HepG2 (cell line): ENCODE data around the gene SLC25A19. TPM values are rescaled to one million over a fixed set of nuclear protein-coding genes. Genes with fewer than 3 reads are reported as not detected.
A peak's percentile ranks its signal among the peaks of the same experiment; 100 is the strongest.

Experiments
- BRCA1 ChIP-seq: sonication (generic); formaldehyde crosslinking; IDR thresholded peaks from 2 replicates; pipeline ENCODE4 v1.4.0; 2020; ENCODE audit warnings: missing genetic modification reagents
- DR1 ChIP-seq: sonication (generic); formaldehyde crosslinking; IDR thresholded peaks from 2 replicates; pipeline ENCODE4 v1.8.0; 2021; ENCODE audit warnings: mild to moderate bottlenecking, missing genetic modification reagents, inconsistent platforms
- FOXM1 ChIP-seq: sonication (generic); formaldehyde crosslinking; IDR thresholded peaks from 2 replicates; pipeline ENCODE4 v1.5.0; 2020; ENCODE audit warnings: missing genetic modification reagents
- HES4 ChIP-seq: sonication (generic); formaldehyde crosslinking; IDR thresholded peaks from 2 replicates; pipeline ENCODE4 v1.9.0; 2021; ENCODE audit warnings: mild to moderate bottlenecking, missing genetic modification reagents, borderline replicate concordance
- MTA1 ChIP-seq: sonication (generic); formaldehyde crosslinking; IDR thresholded peaks from 2 replicates; pipeline ENCODE4 v1.4.0; 2020; ENCODE audit warnings: missing genetic modification reagents, mild to moderate bottlenecking, borderline replicate concordance
- RFX3 ChIP-seq: IDR thresholded peaks from 2 replicates; pipeline ENCODE4 v1.6.1; 2016; ENCODE audit warnings: missing biosample characterization, missing genetic modification reagents
- RXRA ChIP-seq: sonication (generic); formaldehyde crosslinking; IDR thresholded peaks from 2 replicates; pipeline ENCODE4 v1.5.1; 2020; ENCODE audit warnings: missing genetic modification reagents
- SNAI1 ChIP-seq: sonication (generic); formaldehyde crosslinking; IDR thresholded peaks from 2 replicates; pipeline ENCODE4 v1.5.0; 2020; ENCODE audit warnings: mild to moderate bottlenecking, missing genetic modification reagents, borderline replicate concordance
- TEAD3 ChIP-seq: optimal IDR thresholded peaks from 2 replicates; pipeline ENCODE3; 2016; ENCODE audit warnings: borderline replicate concordance
- ZNF224 ChIP-seq: sonication (generic); formaldehyde crosslinking; IDR thresholded peaks from 2 replicates; pipeline ENCODE4 v1.5.0; 2020; ENCODE audit warnings: mild to moderate bottlenecking, missing genetic modification reagents
- ZNF260 ChIP-seq: sonication (generic); formaldehyde crosslinking; IDR thresholded peaks from 2 replicates; pipeline ENCODE4 v1.4.0; 2020; ENCODE audit warnings: missing genetic modification reagents, low read depth, mild to moderate bottlenecking, borderline replicate concordance
- ZNF552 ChIP-seq: sonication (generic); formaldehyde crosslinking; IDR thresholded peaks from 2 replicates; pipeline ENCODE4 v1.9.0; 2022; ENCODE audit warnings: missing genetic modification reagents, mild to moderate bottlenecking, borderline replicate concordance
- ZNF619 ChIP-seq: sonication (generic); formaldehyde crosslinking; IDR thresholded peaks from 2 replicates; pipeline ENCODE4 v1.4.0; 2020; ENCODE audit warnings: mild to moderate bottlenecking, missing genetic modification reagents
- ZNF672 ChIP-seq: sonication (generic); formaldehyde crosslinking; IDR thresholded peaks from 2 replicates; pipeline ENCODE4 v1.8.1; 2022; ENCODE audit warnings: missing genetic modification reagents
- ZNF747 ChIP-seq: sonication (generic); formaldehyde crosslinking; IDR thresholded peaks from 2 replicates; pipeline ENCODE4 v1.8.1; 2023; ENCODE audit warnings: missing genetic modification reagents, mild to moderate bottlenecking, borderline replicate concordance
- ZNF879 ChIP-seq: sonication (generic); formaldehyde crosslinking; IDR thresholded peaks from 2 replicates; pipeline ENCODE4 v1.8.1; 2023; ENCODE audit warnings: missing genetic modification reagents
- ZSCAN12 ChIP-seq: sonication (generic); formaldehyde crosslinking; IDR thresholded peaks from 2 replicates; pipeline ENCODE4 v1.9.0; 2021; ENCODE audit warnings: mild to moderate bottlenecking, missing genetic modification reagents
- polyA plus RNA-seq, 8 experiments: library from polyadenylated mRNA; depleted of rRNA in 3 of 8; stranded (reverse) in 7 of 8; unstranded in 1 of 8; fragments of >200 nt; fragmentation: Illumina TruSeq in 4 of 8; extraction: Trizol in 4 of 8; gene quantifications; 2 replicates each; pipeline versions ENCODE4 v1.2.1 to v1.2.3, GENCODE V29; 2011 to 2016; ENCODE audit warnings: low read depth in 4 of 8, missing spikeins in 1 of 8, mixed read lengths in 1 of 8; ENCODE audit not compliant: insufficient read depth in 1 of 8
- total RNA-seq, 5 experiments: library from RNA; depleted of rRNA; stranded (reverse); fragments of >200 nt; fragmentation: Illumina TruSeq; extraction: Trizol; gene quantifications; 2 replicates each; pipeline ENCODE4 v1.2.3, GENCODE V29; 2016; ENCODE audit warnings: low read depth in 1 of 5
- TF ChIP-seq, protein P1 (sequence below), 2 experiments: sonication (generic) in 1 of 2; formaldehyde crosslinking in 1 of 2; IDR thresholded peaks; 2 replicates each; pipeline versions ENCODE4 v1.4.0 to v1.6.1; 2018 to 2020; ENCODE audit warnings: missing genetic modification reagents in 2 of 2, borderline replicate concordance in 1 of 2, low read depth in 1 of 2, mild to moderate bottlenecking in 1 of 2, missing biosample characterization in 1 of 2
- TF ChIP-seq, protein P2 (sequence below): sonication (generic); formaldehyde crosslinking; IDR thresholded peaks from 2 replicates; pipeline ENCODE4 v1.4.0; 2020; ENCODE audit warnings: missing genetic modification reagents
- TF ChIP-seq, protein P3 (sequence below): sonication (generic); formaldehyde crosslinking; IDR thresholded peaks from 2 replicates; pipeline ENCODE4 v1.4.0; 2020; ENCODE audit warnings: missing genetic modification reagents
- TF ChIP-seq, protein P4 (sequence below): sonication (generic); formaldehyde crosslinking; IDR thresholded peaks from 2 replicates; pipeline ENCODE4 v1.4.0; 2020; ENCODE audit warnings: missing genetic modification reagents

Gene SLC25A19
- total and polyA plus RNA-seq, 2 of the 13 experiments (the other 11 are each of a cell fraction or from before 2014, with no cell fraction given), result 24.4 to 41.4 TPM

DNA sequence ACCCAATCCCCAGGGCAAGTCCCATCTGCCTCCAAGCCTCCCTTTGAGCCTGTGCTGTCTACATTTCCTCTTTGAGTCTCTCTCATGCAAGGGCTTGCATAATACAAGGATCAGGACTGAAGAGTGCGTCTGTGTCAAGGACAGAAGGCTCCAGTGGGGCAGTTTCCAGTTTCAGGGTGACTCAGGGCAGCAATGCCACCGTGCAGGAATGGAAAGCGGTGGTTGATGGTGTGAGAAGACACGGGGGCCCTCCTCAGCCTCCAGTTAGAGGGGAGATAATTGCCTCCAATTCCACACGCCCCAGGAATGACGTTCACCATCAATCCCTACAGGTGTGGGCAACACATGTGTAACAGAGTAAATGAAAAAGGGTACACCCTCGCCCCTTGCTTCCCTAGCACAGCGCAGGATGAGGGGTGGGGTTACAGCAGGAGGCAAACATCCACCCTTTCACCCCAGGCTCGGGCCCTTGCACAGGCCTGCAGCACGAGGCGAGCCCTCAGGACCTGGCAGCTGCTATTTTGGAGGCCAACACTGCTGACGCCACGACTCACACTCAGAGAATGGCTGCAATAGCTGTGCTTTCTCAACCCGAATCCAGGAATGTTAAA lies 24.8 kb upstream of the SLC25A19 start (continued):
- TF ChIP-seq, protein P1, sequence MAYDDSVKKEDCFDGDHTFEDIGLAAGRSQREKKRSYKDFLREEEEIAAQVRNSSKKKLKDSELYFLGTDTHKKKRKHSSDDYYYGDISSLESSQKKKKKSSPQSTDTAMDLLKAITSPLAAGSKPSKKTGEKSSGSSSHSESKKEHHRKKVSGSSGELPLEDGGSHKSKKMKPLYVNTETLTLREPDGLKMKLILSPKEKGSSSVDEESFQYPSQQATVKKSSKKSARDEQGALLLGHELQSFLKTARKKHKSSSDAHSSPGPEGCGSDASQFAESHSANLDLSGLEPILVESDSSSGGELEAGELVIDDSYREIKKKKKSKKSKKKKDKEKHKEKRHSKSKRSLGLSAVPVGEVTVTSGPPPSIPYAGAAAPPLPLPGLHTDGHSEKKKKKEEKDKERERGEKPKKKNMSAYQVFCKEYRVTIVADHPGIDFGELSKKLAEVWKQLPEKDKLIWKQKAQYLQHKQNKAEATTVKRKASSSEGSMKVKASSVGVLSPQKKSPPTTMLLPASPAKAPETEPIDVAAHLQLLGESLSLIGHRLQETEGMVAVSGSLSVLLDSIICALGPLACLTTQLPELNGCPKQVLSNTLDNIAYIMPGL (CRISPR knock-in tag; IDR thresholded peaks at IDR 0.05; ENCODE audit: borderline replicate concordance in 1 of 2, low read depth in 1 of 2), result peak in 1 of 2 experiments; percentile 24; a peak in 1 of 4 replicates
- TF ChIP-seq TEAD3 (CRISPR knock-in tag), result no peak
- no peak for TF ChIP-seq ZSCAN12 (CRISPR knock-in tag)
- TF ChIP-seq ZNF552 (CRISPR knock-in tag), result 0 out of 2 replicates have a peak, but pooled peaks have one; percentile 38
- no peak for TF ChIP-seq ZNF879 (CRISPR knock-in tag)
- no peak for TF ChIP-seq ZNF619 (CRISPR knock-in tag)
- TF ChIP-seq ZNF747, result no peak
- TF ChIP-seq, protein P2, sequence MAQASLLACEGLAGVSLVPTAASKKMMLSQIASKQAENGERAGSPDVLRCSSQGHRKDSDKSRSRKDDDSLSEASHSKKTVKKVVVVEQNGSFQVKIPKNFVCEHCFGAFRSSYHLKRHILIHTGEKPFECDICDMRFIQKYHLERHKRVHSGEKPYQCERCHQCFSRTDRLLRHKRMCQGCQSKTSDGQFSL, result no peak
- TF ChIP-seq HES4 (CRISPR knock-in tag), result no peak
- no peak for TF ChIP-seq BRCA1 (CRISPR knock-in tag)
- TF ChIP-seq, protein P3, sequence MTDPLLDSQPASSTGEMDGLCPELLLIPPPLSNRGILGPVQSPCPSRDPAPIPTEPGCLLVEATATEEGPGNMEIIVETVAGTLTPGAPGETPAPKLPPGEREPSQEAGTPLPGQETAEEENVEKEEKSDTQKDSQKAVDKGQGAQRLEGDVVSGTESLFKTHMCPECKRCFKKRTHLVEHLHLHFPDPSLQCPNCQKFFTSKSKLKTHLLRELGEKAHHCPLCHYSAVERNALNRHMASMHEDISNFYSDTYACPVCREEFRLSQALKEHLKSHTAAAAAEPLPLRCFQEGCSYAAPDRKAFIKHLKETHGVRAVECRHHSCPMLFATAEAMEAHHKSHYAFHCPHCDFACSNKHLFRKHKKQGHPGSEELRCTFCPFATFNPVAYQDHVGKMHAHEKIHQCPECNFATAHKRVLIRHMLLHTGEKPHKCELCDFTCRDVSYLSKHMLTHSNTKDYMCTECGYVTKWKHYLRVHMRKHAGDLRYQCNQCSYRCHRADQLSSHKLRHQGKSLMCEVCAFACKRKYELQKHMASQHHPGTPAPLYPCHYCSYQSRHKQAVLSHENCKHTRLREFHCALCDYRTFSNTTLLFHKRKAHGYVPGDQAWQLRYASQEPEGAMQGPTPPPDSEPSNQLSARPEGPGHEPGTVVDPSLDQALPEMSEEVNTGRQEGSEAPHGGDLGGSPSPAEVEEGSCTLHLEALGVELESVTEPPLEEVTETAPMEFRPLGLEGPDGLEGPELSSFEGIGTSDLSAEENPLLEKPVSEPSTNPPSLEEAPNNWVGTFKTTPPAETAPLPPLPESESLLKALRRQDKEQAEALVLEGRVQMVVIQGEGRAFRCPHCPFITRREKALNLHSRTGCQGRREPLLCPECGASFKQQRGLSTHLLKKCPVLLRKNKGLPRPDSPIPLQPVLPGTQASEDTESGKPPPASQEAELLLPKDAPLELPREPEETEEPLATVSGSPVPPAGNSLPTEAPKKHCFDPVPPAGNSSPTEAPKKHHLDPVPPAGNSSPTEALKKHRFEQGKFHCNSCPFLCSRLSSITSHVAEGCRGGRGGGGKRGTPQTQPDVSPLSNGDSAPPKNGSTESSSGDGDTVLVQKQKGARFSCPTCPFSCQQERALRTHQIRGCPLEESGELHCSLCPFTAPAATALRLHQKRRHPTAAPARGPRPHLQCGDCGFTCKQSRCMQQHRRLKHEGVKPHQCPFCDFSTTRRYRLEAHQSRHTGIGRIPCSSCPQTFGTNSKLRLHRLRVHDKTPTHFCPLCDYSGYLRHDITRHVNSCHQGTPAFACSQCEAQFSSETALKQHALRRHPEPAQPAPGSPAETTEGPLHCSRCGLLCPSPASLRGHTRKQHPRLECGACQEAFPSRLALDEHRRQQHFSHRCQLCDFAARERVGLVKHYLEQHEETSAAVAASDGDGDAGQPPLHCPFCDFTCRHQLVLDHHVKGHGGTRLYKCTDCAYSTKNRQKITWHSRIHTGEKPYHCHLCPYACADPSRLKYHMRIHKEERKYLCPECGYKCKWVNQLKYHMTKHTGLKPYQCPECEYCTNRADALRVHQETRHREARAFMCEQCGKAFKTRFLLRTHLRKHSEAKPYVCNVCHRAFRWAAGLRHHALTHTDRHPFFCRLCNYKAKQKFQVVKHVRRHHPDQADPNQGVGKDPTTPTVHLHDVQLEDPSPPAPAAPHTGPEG (CRISPR knock-in tag), result no peak
- TF ChIP-seq ZNF224 (CRISPR knock-in tag), result no peak
- peak; percentile 49; the same call in 1 of the 2 replicates for TF ChIP-seq RXRA (CRISPR knock-in tag)
- TF ChIP-seq SNAI1 (CRISPR knock-in tag), result no peak
- no peak for TF ChIP-seq RFX3
- no peak for TF ChIP-seq DR1 (CRISPR knock-in tag)
- TF ChIP-seq, protein P4, sequence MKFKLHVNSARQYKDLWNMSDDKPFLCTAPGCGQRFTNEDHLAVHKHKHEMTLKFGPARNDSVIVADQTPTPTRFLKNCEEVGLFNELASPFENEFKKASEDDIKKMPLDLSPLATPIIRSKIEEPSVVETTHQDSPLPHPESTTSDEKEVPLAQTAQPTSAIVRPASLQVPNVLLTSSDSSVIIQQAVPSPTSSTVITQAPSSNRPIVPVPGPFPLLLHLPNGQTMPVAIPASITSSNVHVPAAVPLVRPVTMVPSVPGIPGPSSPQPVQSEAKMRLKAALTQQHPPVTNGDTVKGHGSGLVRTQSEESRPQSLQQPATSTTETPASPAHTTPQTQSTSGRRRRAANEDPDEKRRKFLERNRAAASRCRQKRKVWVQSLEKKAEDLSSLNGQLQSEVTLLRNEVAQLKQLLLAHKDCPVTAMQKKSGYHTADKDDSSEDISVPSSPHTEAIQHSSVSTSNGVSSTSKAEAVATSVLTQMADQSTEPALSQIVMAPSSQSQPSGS (CRISPR knock-in tag), result no peak
- no peak for TF ChIP-seq FOXM1 (CRISPR knock-in tag)
- TF ChIP-seq MTA1, result no peak
- TF ChIP-seq ZNF672 (CRISPR knock-in tag), result no peak
- no peak for TF ChIP-seq ZNF260
